Stimulated activated CD4-positive, alpha-beta T cell treated with anti-CD3 and anti-CD28 coated beads, Interleukin-2, amount 100 ng/mL, for 4 hours (primary cell): Measurements from ENCODE around the gene ACAA2.
"Not testable (repeated sequence)": the region's sequence is repeated elsewhere in the genome, so short reads cannot be mapped to it uniquely, and the experiment has no call there.

Experiments
- DNase-seq: peaks from one replicate; pipeline ENCODE4 v3.0.0-alpha.2; 2020; ENCODE audit warnings: low read depth

Gene ACAA2

GRCh38 chr18:49812286-49813068, 856 bp downstream of the ACAA2 start:
- no peak for DNase-seq

- DNase-seq: no peak
These were observed 2.0 kb downstream of the ACAA2 start for GRCh38 chr18:49811151-49811938.

- not testable (repeated sequence) for DNase-seq
These were observed 4.7 kb downstream of the ACAA2 start for GRCh38 chr18:49808553-49809191.

- DNase-seq: no peak
These were observed 9.2 kb downstream of the ACAA2 start for GRCh38 chr18:49804096-49804495.

- no peak for DNase-seq
These were observed 10.7 kb downstream of the ACAA2 start for GRCh38 chr18:49802623-49803022.

- DNase-seq: not testable (repeated sequence)
These were observed 12.8 kb downstream of the ACAA2 start for GRCh38 chr18:49800491-49800890.

GRCh38 chr18:49799806-49800205, 13.5 kb downstream of the ACAA2 start:
- not testable (repeated sequence) for DNase-seq

- no peak for DNase-seq
These were observed 15.3 kb downstream of the ACAA2 start for GRCh38 chr18:49798001-49798400.

- DNase-seq: no peak
These were observed 17.5 kb downstream of the ACAA2 start for GRCh38 chr18:49795612-49796552.

- no peak for DNase-seq
These were observed 18.6 kb downstream of the ACAA2 start for GRCh38 chr18:49794743-49795142.

- not testable (repeated sequence) for DNase-seq
These were observed 23.7 kb downstream of the ACAA2 start for GRCh38 chr18:49789560-49790134.

GRCh38 chr18:49788327-49788898, 24.9 kb downstream of the ACAA2 start:
- no peak for DNase-seq

GRCh38 chr18:49786019-49786720, 27.2 kb downstream of the ACAA2 start:
- no peak for DNase-seq

GRCh38 chr18:49784427-49785185, 28.7 kb downstream of the ACAA2 start:
- no peak for DNase-seq

- not testable (repeated sequence) for DNase-seq
These were observed 29.7 kb downstream of the ACAA2 start for GRCh38 chr18:49783631-49784030.

GRCh38 chr18:49778826-49779465, 34.4 kb downstream of the ACAA2 start:
- DNase-seq: no peak

GRCh38 chr18:49769047-49769728, 44.1 kb downstream of the ACAA2 start:
- DNase-seq: no peak

- no peak for DNase-seq
These were observed 45.3 kb downstream of the ACAA2 start for GRCh38 chr18:49768051-49768391.
